SK-N-SH (cell line): ENCODE measurements around the gene PTRH2.

Experiments
- EZH2phosphoT487 ChIP-seq: fragments of 200-600 bp; sonication (generic); IDR thresholded peaks from 2 replicates; pipeline ENCODE4 v1.6.1; 2017; ENCODE audit warnings: low read depth, mixed run types, mild to moderate bottlenecking, antibody characterized with exemption, moderate library complexity, borderline replicate concordance
- POLR2AphosphoS5 ChIP-seq: IDR thresholded peaks from 2 replicates; pipeline ENCODE4 v1.6.1; 2012; ENCODE audit warnings: low read depth, low read length
- RXRA ChIP-seq: IDR thresholded peaks from 2 replicates; pipeline ENCODE4 v1.4.0; 2012; ENCODE audit warnings: low read depth, mild to moderate bottlenecking, borderline replicate concordance
- TF ChIP-seq, protein P1 (sequence below): IDR thresholded peaks from 2 replicates; pipeline ENCODE4; 2012

DNA sequence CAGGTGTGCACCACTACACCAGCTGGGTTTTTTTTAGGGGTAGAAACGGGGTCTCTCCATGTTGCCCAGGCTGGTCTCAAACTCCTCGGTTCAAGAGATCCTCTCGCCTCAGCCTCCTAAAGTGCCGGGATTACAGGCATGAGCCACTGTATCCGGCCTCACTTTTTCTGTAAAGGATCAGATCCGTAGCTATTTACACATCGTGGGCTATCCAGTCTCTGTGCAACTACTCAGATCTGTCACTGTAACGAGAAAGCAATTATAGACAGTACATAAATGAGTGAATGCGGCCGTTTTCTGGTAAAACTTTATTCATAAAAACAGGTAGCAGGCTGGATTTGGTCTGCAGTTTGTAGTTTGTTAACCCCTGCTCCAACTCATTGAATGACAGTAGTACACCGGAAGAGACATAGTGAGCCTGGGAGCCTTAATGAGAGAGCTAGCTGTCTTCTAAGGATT, 44.8 kb upstream of the PTRH2 start:
- TF ChIP-seq RXRA (no peak), EZH2phosphoT487 (no peak), POLR2AphosphoS5 (no peak)
- TF ChIP-seq, protein P1, sequence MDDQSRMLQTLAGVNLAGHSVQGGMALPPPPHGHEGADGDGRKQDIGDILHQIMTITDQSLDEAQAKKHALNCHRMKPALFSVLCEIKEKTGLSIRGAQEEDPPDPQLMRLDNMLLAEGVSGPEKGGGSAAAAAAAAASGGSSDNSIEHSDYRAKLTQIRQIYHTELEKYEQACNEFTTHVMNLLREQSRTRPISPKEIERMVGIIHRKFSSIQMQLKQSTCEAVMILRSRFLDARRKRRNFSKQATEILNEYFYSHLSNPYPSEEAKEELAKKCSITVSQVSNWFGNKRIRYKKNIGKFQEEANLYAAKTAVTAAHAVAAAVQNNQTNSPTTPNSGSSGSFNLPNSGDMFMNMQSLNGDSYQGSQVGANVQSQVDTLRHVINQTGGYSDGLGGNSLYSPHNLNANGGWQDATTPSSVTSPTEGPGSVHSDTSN: no peak
